ENCODE data around the gene CSMD2. TPM values are rescaled to one million over a fixed set of nuclear protein-coding genes. Genes with fewer than 3 reads are reported as not detected.

The CSMD2 gene
- total and polyA plus RNA-seq, 12 donors, result 0.35 to 5.1 (median 1.5) TPM

GRCh38 chr1:33650708-33651107 lies 514.3 kb downstream of the CSMD2 start:
- no peaks in the 10 kb centered on the region for H3K27me3 ChIP-seq
- no peak overlapping the region for H3K27ac ChIP-seq
- no peaks in the 10 kb centered on the region for H3K4me1 ChIP-seq (replicated peaks in 1 of 2)
- H3K4me3 ChIP-seq, result no peak overlapping the region
- intact Hi-C loops (cut with DNase I), result no loop called here
- WGBS, 4 donors, result 76 to 85% (median 83%) methylated on average over 3 of the region's 3 CpGs
- no peaks in the 10 kb centered on the region for H3K9me3 ChIP-seq (replicated peaks in 1 of 3)
- DNase-seq, result no peak
- no peaks in the 10 kb centered on the region for H3K36me3 ChIP-seq (replicated peaks in 1 of 2)
- TF ChIP-seq CTCF (IDR thresholded peaks at IDR 0.05) (no peak), POLR2A (IDR thresholded peaks at IDR 0.05) (no peak)

GRCh38 chr1:33649759-33650158 lies 515.3 kb downstream of the CSMD2 start:
- Histone ChIP-seq H3K4me1 (replicated peaks in 1 of 2) (no peaks in the 10 kb centered on the region), H3K27me3 (no peaks in the 10 kb centered on the region), H3K4me3 (no peak overlapping the region), H3K27ac (no peak overlapping the region), H3K36me3 (replicated peaks in 1 of 2) (no peaks in the 10 kb centered on the region), H3K9me3 (replicated peaks in 1 of 3) (no peaks in the 10 kb centered on the region)
- intact Hi-C loops (cut with DNase I), result no loop called here
- no peak for DNase-seq
- WGBS, 4 donors, result 83 to 88% (median 87%) methylated on average over 7 of the region's 7 CpGs
- TF ChIP-seq CTCF (IDR thresholded peaks at IDR 0.05) (no peak), POLR2A (IDR thresholded peaks at IDR 0.05) (no peak)

- Histone ChIP-seq H3K36me3 (replicated peaks in 1 of 2) (no peaks in the 10 kb centered on the region), H3K27ac (no peak overlapping the region), H3K4me3 (no peak overlapping the region), H3K4me1 (replicated peaks in 1 of 2) (no peaks in the 10 kb centered on the region), H3K9me3 (replicated peaks in 1 of 3) (no peaks in the 10 kb centered on the region), H3K27me3 (no peaks in the 10 kb centered on the region)
- no peak for TF ChIP-seq POLR2A (IDR thresholded peaks at IDR 0.05)
- no peak for TF ChIP-seq CTCF (IDR thresholded peaks at IDR 0.05)
- no peak for DNase-seq
- intact Hi-C loops (cut with DNase I), result no loop called here
- 79 to 89% (median 85%) methylated on average over 4 of the region's 4 CpGs for WGBS, 4 donors
These were observed 521.8 kb downstream of the CSMD2 start for GRCh38 chr1:33643216-33643615.

- DNase-seq, result no peak
- intact Hi-C loops (cut with DNase I), result no loop called here
- 79 to 90% (median 81%) methylated on average over 5 of the region's 5 CpGs for WGBS, 4 donors
- H3K36me3 ChIP-seq (replicated peaks in 1 of 2), result no peaks in the 10 kb centered on the region
- peak in 5 of 6 experiments; percentile 11 to 26 (median 20) for TF ChIP-seq CTCF (IDR thresholded peaks at IDR 0.05)
- no peak for TF ChIP-seq POLR2A (IDR thresholded peaks at IDR 0.05)
- no peaks in the 10 kb centered on the region for H3K4me1 ChIP-seq (replicated peaks in 1 of 2)
- no peaks in the 10 kb centered on the region for H3K9me3 ChIP-seq (replicated peaks in 1 of 3)
- H3K4me3 ChIP-seq, result no peak overlapping the region
- no peak overlapping the region for H3K27ac ChIP-seq
- H3K27me3 ChIP-seq, result no peaks in the 10 kb centered on the region
These were observed 523.8 kb downstream of the CSMD2 start for GRCh38 chr1:33641104-33641830.
